OCI-LY1 (cell line): ENCODE measurements around the gene STPG1.

Experiments used
- H2AFZ ChIP-seq: fragments of 200-600 bp; sonication (generic), shearing (Covaris generic); 2 replicates; pipeline ENCODE4 v1.6.0; 2014; ENCODE audit warnings: antibody characterized with exemption, mild to moderate bottlenecking, low read length
- H3F3A ChIP-seq: fragments of 200-600 bp; sonication (generic), shearing (Covaris generic); 2 replicates; pipeline ENCODE4 v1.6.0; 2014; ENCODE audit warnings: mild to moderate bottlenecking, antibody characterized with exemption, low read length, moderate library complexity; ENCODE audit not compliant: insufficient read depth
- H3K27ac ChIP-seq: fragments of 200-600 bp; sonication (generic); 2 replicates; pipeline ENCODE4 v1.5.1; 2014; ENCODE audit warnings: low read length, mixed run types, mild to moderate bottlenecking, low read depth; ENCODE audit not compliant: poor library complexity, severe bottlenecking
- H3K27me3 ChIP-seq: fragments of 200-600 bp; sonication (generic); 2 replicates; pipeline ENCODE4 v1.6.0; 2014; ENCODE audit warnings: antibody characterized with exemption, mild to moderate bottlenecking, low read length, moderate library complexity; ENCODE audit not compliant: insufficient read depth
- H3K36me3 ChIP-seq: fragments of 200-600 bp; sonication (generic); 2 replicates; pipeline ENCODE4 v1.6.1; 2014; ENCODE audit warnings: mild to moderate bottlenecking, antibody characterized with exemption, low read length, moderate library complexity, mixed read lengths; ENCODE audit not compliant: insufficient read depth
- H3K4me1 ChIP-seq: fragments of 200-600 bp; sonication (generic); 2 replicates; pipeline ENCODE4 v1.5.1; 2014; ENCODE audit warnings: mild to moderate bottlenecking, low read length, moderate library complexity; ENCODE audit not compliant: insufficient read depth, severe bottlenecking
- H3K4me2 ChIP-seq: fragments of 200-600 bp; sonication (generic), shearing (Covaris generic); 2 replicates; pipeline ENCODE4 v1.6.1; 2014; ENCODE audit warnings: low read length
- H3K4me3 ChIP-seq: fragments of 200-600 bp; sonication (generic); 2 replicates; pipeline ENCODE4 v1.5.1; 2014; ENCODE audit warnings: low read length, low read depth, mild to moderate bottlenecking, mixed read lengths; ENCODE audit not compliant: poor library complexity, severe bottlenecking
- H3K79me2 ChIP-seq: fragments of 200-600 bp; shearing (Covaris generic); 2 replicates; pipeline ENCODE4 v1.6.1; 2016; ENCODE audit warnings: mixed run types, low read length, mixed read lengths; ENCODE audit not compliant: insufficient read depth
- H3K9ac ChIP-seq: fragments of 200-600 bp; sonication (generic), shearing (Covaris generic); 2 replicates; pipeline ENCODE4 v1.6.1; 2014; ENCODE audit warnings: mild to moderate bottlenecking, low read length, mixed read lengths
- H3K9me2 ChIP-seq: fragments of 200-600 bp; sonication (generic), shearing (Covaris generic); 2 replicates; pipeline ENCODE4 v1.6.1; 2014; ENCODE audit warnings: low read depth, mild to moderate bottlenecking, low read length, mixed read lengths
- H3K9me3 ChIP-seq: fragments of 200-600 bp; shearing (Covaris generic); 2 replicates; pipeline ENCODE4 v1.6.1; 2014; ENCODE audit warnings: low read length, mixed read lengths
- H4K20me1 ChIP-seq: fragments of 200-600 bp; sonication (generic), shearing (Covaris generic); 2 replicates; pipeline ENCODE4 v1.6.0; 2016; ENCODE audit warnings: mild to moderate bottlenecking, low read length; ENCODE audit not compliant: insufficient read depth
- CTCF ChIP-seq: fragments of 200-600 bp; sonication (generic), shearing (Covaris generic); IDR thresholded peaks from 2 replicates; pipeline ENCODE4 v1.5.1; 2017; ENCODE audit warnings: mild to moderate bottlenecking, antibody characterized with exemption, low read length, moderate library complexity, mixed read lengths
- EZH2 ChIP-seq: fragments of 200-600 bp; sonication (generic), shearing (Covaris generic); IDR thresholded peaks from 2 replicates; pipeline ENCODE4 v1.8.0; 2017; ENCODE audit warnings: borderline replicate concordance, mixed run types, mild to moderate bottlenecking, antibody characterized with exemption, low read length, moderate library complexity, mixed read lengths

STPG1 gene

GRCh38 chr1:24344090-24344742, 69.4 kb downstream of the STPG1 start:
- Histone ChIP-seq H2AFZ (no peak overlapping the region), H3K36me3 (no peaks in the 10 kb centered on the region)

GRCh38 chr1:24343412-24344089, 70.0 kb downstream of the STPG1 start:
- no peak overlapping the region for H3K4me2 ChIP-seq
- H3K9ac ChIP-seq, result no peak overlapping the region
- H3F3A ChIP-seq, result no peaks in the 10 kb centered on the region
- no peaks in the 10 kb centered on the region for H4K20me1 ChIP-seq
- H3K9me3 ChIP-seq, result no peaks in the 10 kb centered on the region
- TF ChIP-seq CTCF (no peak), EZH2 (no peak)
- H3K36me3 ChIP-seq, result no peaks in the 10 kb centered on the region
- no peaks in the 10 kb centered on the region for H3K27me3 ChIP-seq
- H3K79me2 ChIP-seq, result no peaks in the 10 kb centered on the region
- no peak overlapping the region for H3K4me3 ChIP-seq
- H3K27ac ChIP-seq, result no peak overlapping the region
- no peak overlapping the region for H2AFZ ChIP-seq
- no peaks in the 10 kb centered on the region for H3K9me2 ChIP-seq
- no peaks in the 10 kb centered on the region for H3K4me1 ChIP-seq

More at GRCh38 chr1:24344090-24344742, 69.4 kb downstream of the STPG1 start:
- Histone ChIP-seq H3K4me1 (no peaks in the 10 kb centered on the region), H3K9me3 (no peaks in the 10 kb centered on the region), H3K27ac (no peak overlapping the region), H3K4me2 (no peak overlapping the region), H3F3A (no peaks in the 10 kb centered on the region), H3K9ac (no peak overlapping the region), H3K27me3 (no peaks in the 10 kb centered on the region), H3K4me3 (no peak overlapping the region), H3K9me2 (no peaks in the 10 kb centered on the region), H4K20me1 (no peaks in the 10 kb centered on the region), H3K79me2 (no peaks in the 10 kb centered on the region)
- TF ChIP-seq EZH2 (no peak), CTCF (no peak)

GRCh38 chr1:24341260-24341659, 72.3 kb downstream of the STPG1 start:
- H3K79me2 ChIP-seq, result no peaks in the 10 kb centered on the region
- H3K27me3 ChIP-seq, result no peaks in the 10 kb centered on the region
- no peak for TF ChIP-seq EZH2
- TF ChIP-seq CTCF, result no peak
- H3K36me3 ChIP-seq, result no peaks in the 10 kb centered on the region
- no peak overlapping the region for H3K4me3 ChIP-seq
- H3K9ac ChIP-seq, result no peak overlapping the region
- no peaks in the 10 kb centered on the region for H3K4me1 ChIP-seq
- no peak overlapping the region for H3K27ac ChIP-seq
- no peaks in the 10 kb centered on the region for H3F3A ChIP-seq
- H3K4me2 ChIP-seq, result no peak overlapping the region
- no peaks in the 10 kb centered on the region for H4K20me1 ChIP-seq
- H3K9me2 ChIP-seq, result no peaks in the 10 kb centered on the region
- H2AFZ ChIP-seq, result no peak overlapping the region
- no peaks in the 10 kb centered on the region for H3K9me3 ChIP-seq
